Measurements from ENCODE around the gene PRIMA1. TPM values are rescaled to one million over a fixed set of nuclear protein-coding genes. Genes with fewer than 3 reads are reported as not detected.

The PRIMA1 gene
- total RNA-seq, 1 experiment from 2014 or later, result 1.0 TPM

- H3K9me3 ChIP-seq, result no peaks in the 10 kb centered on the region
Observed at GRCh38 chr14:93737634-93738033, 50.7 kb downstream of the PRIMA1 start.

GRCh38 chr14:93736378-93737014 lies 51.8 kb downstream of the PRIMA1 start:
- H3K9me3 Mint-ChIP-seq (ENCODE audit: unreplicated experiment), result no peaks in the 10 kb centered on the region
- peak in 1 of 2 experiments; percentile 30 for DNase-seq
- H3K27me3 Mint-ChIP-seq (ENCODE audit: insufficient read depth, unreplicated experiment), result peaks cover 6% of the 10 kb centered on the region
- no peaks in the 10 kb centered on the region for H3K36me3 Mint-ChIP-seq (ENCODE audit: insufficient read depth, unreplicated experiment)
- CTCF ChIA-PET, result no interaction called here
- no peak overlapping the region for H3K27ac Mint-ChIP-seq (ENCODE audit: unreplicated experiment)
- H3K27me3 ChIP-seq (replicated peaks; ENCODE audit: control insufficient read depth, insufficient read depth, low read length), result no peaks in the 10 kb centered on the region
- BruUV-seq (replicated peaks), result no TSS peak
- no peak overlapping the region for H3K4me3 ChIP-seq (ENCODE audit: low read depth, low read length)
- no peak overlapping the region for H3K4me3 Mint-ChIP-seq (ENCODE audit: unreplicated experiment)
- no peaks in the 10 kb centered on the region for H3K9me3 ChIP-seq
- intact Hi-C loops (cut with micrococcal nuclease; ENCODE audit: unreplicated experiment), result no loop called here
- H3K4me1 Mint-ChIP-seq (ENCODE audit: low read depth, unreplicated experiment), result no peaks in the 10 kb centered on the region
- POLR2A ChIA-PET, result no interaction called here
- H3K36me3 ChIP-seq (ENCODE audit: control insufficient read depth, insufficient read depth, low read length), result no peaks in the 10 kb centered on the region
- TF ChIP-seq CTCF (IDR thresholded peaks at IDR 0.05; ENCODE audit: insufficient read depth in 1 of 2, low read depth in 1 of 2, low read length in 1 of 2, severe bottlenecking in 1 of 2, unreplicated experiment in 1 of 2), result peak; percentile 59 to 61
- no peaks in the 10 kb centered on the region for H3K4me1 ChIP-seq

More at GRCh38 chr14:93737634-93738033, 50.7 kb downstream of the PRIMA1 start:
- Mint-ChIP-seq H3K4me1 (ENCODE audit: low read depth, unreplicated experiment) (no peaks in the 10 kb centered on the region), H3K36me3 (ENCODE audit: insufficient read depth, unreplicated experiment) (no peaks in the 10 kb centered on the region), H3K9me3 (ENCODE audit: unreplicated experiment) (no peaks in the 10 kb centered on the region), H3K27me3 (ENCODE audit: insufficient read depth, unreplicated experiment) (peaks cover 6% of the 10 kb centered on the region), H3K27ac (ENCODE audit: unreplicated experiment) (no peak overlapping the region), H3K4me3 (ENCODE audit: unreplicated experiment) (no peak overlapping the region)
- CTCF ChIA-PET, result no interaction called here
- no peaks in the 10 kb centered on the region for H3K27me3 ChIP-seq (replicated peaks; ENCODE audit: control insufficient read depth, insufficient read depth, low read length)
- BruUV-seq (replicated peaks), result no TSS peak
- no peak for DNase-seq
- H3K4me1 ChIP-seq, result no peaks in the 10 kb centered on the region
- TF ChIP-seq CTCF (IDR thresholded peaks at IDR 0.05; ENCODE audit: insufficient read depth in 1 of 2, low read depth in 1 of 2, low read length in 1 of 2, severe bottlenecking in 1 of 2, unreplicated experiment in 1 of 2), result no peak
- H3K4me3 ChIP-seq (ENCODE audit: low read depth, low read length), result no peak overlapping the region
- POLR2A ChIA-PET, result no interaction called here
- no peaks in the 10 kb centered on the region for H3K36me3 ChIP-seq (ENCODE audit: control insufficient read depth, insufficient read depth, low read length)
- intact Hi-C loops (cut with micrococcal nuclease; ENCODE audit: unreplicated experiment), result no loop called here

- no peaks in the 10 kb centered on the region for H3K9me3 Mint-ChIP-seq (ENCODE audit: unreplicated experiment)
- Histone ChIP-seq H3K36me3 (ENCODE audit: control insufficient read depth, insufficient read depth, low read length) (no peaks in the 10 kb centered on the region), H3K9me3 (no peaks in the 10 kb centered on the region), H3K27me3 (replicated peaks; ENCODE audit: control insufficient read depth, insufficient read depth, low read length) (no peaks in the 10 kb centered on the region), H3K4me1 (no peaks in the 10 kb centered on the region), H3K4me3 (ENCODE audit: low read depth, low read length) (no peak overlapping the region)
- no peaks in the 10 kb centered on the region for H3K4me1 Mint-ChIP-seq (ENCODE audit: low read depth, unreplicated experiment)
- POLR2A ChIA-PET, result no interaction called here
- intact Hi-C loops (cut with micrococcal nuclease; ENCODE audit: unreplicated experiment), result no loop called here
- H3K36me3 Mint-ChIP-seq (ENCODE audit: insufficient read depth, unreplicated experiment), result no peaks in the 10 kb centered on the region
- CTCF ChIA-PET, result no interaction called here
- no peak overlapping the region for H3K4me3 Mint-ChIP-seq (ENCODE audit: unreplicated experiment)
- DNase-seq, result no peak
- TF ChIP-seq CTCF (IDR thresholded peaks at IDR 0.05; ENCODE audit: insufficient read depth in 1 of 2, low read depth in 1 of 2, low read length in 1 of 2, severe bottlenecking in 1 of 2, unreplicated experiment in 1 of 2), result no peak
- no peak overlapping the region for H3K27ac Mint-ChIP-seq (ENCODE audit: unreplicated experiment)
- H3K27me3 Mint-ChIP-seq (ENCODE audit: insufficient read depth, unreplicated experiment), result peaks cover 6% of the 10 kb centered on the region
- no TSS peak for BruUV-seq (replicated peaks)
Observed at GRCh38 chr14:93735206-93735605, 53.1 kb downstream of the PRIMA1 start.
